HG03520 (cell line): ENCODE measurements around the gene CFL2.

Source experiments
- ATAC-seq: cut with Tn5 transposase; IDR thresholded peaks from one replicate; pipeline ENCODE4 v1.9.1; 2021; ENCODE audit warnings: mild to moderate bottlenecking, moderate library complexity; ENCODE audit not compliant: unreplicated experiment

The CFL2 gene

GRCh38 chr14:34678306-34678705, 36.1 kb downstream of the CFL2 start:
- no peak for ATAC-seq

GRCh38 chr14:34676516-34677211, 37.7 kb downstream of the CFL2 start:
- no peak for ATAC-seq

GRCh38 chr14:34673702-34674101, 40.7 kb downstream of the CFL2 start:
- no peak for ATAC-seq

- ATAC-seq = no peak
These were observed 42.7 kb downstream of the CFL2 start for GRCh38 chr14:34671716-34672115.

- no peak for ATAC-seq
These were observed 46.3 kb downstream of the CFL2 start for GRCh38 chr14:34668111-34668510.

- no peak for ATAC-seq
These were observed 47.4 kb downstream of the CFL2 start for GRCh38 chr14:34667007-34667406.

- ATAC-seq = no peak
These were observed 48.5 kb downstream of the CFL2 start for GRCh38 chr14:34665785-34666435.

GRCh38 chr14:34662561-34663088, 51.8 kb downstream of the CFL2 start:
- no peak for ATAC-seq

GRCh38 chr14:34660796-34661195, 53.6 kb downstream of the CFL2 start:
- no peak for ATAC-seq
